Measurements from ENCODE around the gene SP140. TPM values are rescaled to one million over a fixed set of nuclear protein-coding genes. Genes with fewer than 3 reads are reported as not detected.
"Not testable (repeated sequence)": the region's sequence is repeated elsewhere in the genome, so short reads cannot be mapped to it uniquely, and the experiment has no call there.

The SP140 gene
- total RNA-seq, 1 experiment from 2014 or later, result 0.11 TPM

- DNase-seq (ENCODE audit: low read depth), result not testable (repeated sequence)
Measured at GRCh38 chr2:230289311-230289710, 63.8 kb downstream of the SP140 start.

- no peak for DNase-seq (ENCODE audit: low read depth)
Measured at GRCh38 chr2:230295192-230295591, 69.7 kb downstream of the SP140 start.

GRCh38 chr2:230296917-230297316 is 71.4 kb downstream of the SP140 start:
- DNase-seq (ENCODE audit: low read depth), result no peak

- no peak for DNase-seq (ENCODE audit: low read depth)
Measured at GRCh38 chr2:230299618-230300017, 74.1 kb downstream of the SP140 start.

- no peak for DNase-seq (ENCODE audit: low read depth)
Measured at GRCh38 chr2:230305416-230306275, 80.1 kb downstream of the SP140 start.

- no peak for DNase-seq (ENCODE audit: low read depth)
Measured at GRCh38 chr2:230306474-230306873, 80.9 kb downstream of the SP140 start.

GRCh38 chr2:230307485-230307884 is 81.9 kb downstream of the SP140 start:
- DNase-seq (ENCODE audit: low read depth), result no peak

- no peak for DNase-seq (ENCODE audit: low read depth)
Measured at GRCh38 chr2:230308402-230309000, 83.0 kb downstream of the SP140 start.

GRCh38 chr2:230310792-230311191 is 85.3 kb downstream of the SP140 start:
- DNase-seq (ENCODE audit: low read depth), result not testable (repeated sequence)

- DNase-seq (ENCODE audit: low read depth), result not testable (repeated sequence)
Measured at GRCh38 chr2:230311634-230312033, 86.1 kb downstream of the SP140 start.

- DNase-seq (ENCODE audit: low read depth), result peak; percentile 58
Measured at GRCh38 chr2:230312638-230313037, 87.1 kb downstream of the SP140 start.

- DNase-seq (ENCODE audit: low read depth), result no peak
Measured at GRCh38 chr2:230317366-230317765, 91.8 kb downstream of the SP140 start.

GRCh38 chr2:230318190-230319121 is 92.9 kb downstream of the SP140 start:
- DNase-seq (ENCODE audit: low read depth), result no peak

- DNase-seq (ENCODE audit: low read depth), result no peak
Measured at GRCh38 chr2:230319211-230319862, 93.8 kb downstream of the SP140 start.

GRCh38 chr2:230321031-230321430 is 95.5 kb downstream of the SP140 start:
- DNase-seq (ENCODE audit: low read depth), result no peak

- DNase-seq (ENCODE audit: low read depth), result no peak
Measured at GRCh38 chr2:230322561-230323384, 97.2 kb downstream of the SP140 start.

GRCh38 chr2:230323385-230324106 is 98.0 kb downstream of the SP140 start:
- DNase-seq (ENCODE audit: low read depth), result peak; percentile 44

- no peak for DNase-seq (ENCODE audit: low read depth)
Measured at GRCh38 chr2:230324503-230324902, 99.0 kb downstream of the SP140 start.

- DNase-seq (ENCODE audit: low read depth), result no peak
Measured at GRCh38 chr2:230325316-230326243, 100.0 kb downstream of the SP140 start.
